Activated CD4-positive, alpha-beta memory T cell treated with anti-CD3 and anti-CD28 coated beads, Interleukin-2, amount 10 ng/mL, durations not matched to agents 7 days and 5 days (primary cell): ENCODE results near the gene SDF4. TPM values are rescaled to one million over a fixed set of nuclear protein-coding genes. Genes with fewer than 3 reads are reported as not detected.

ENCODE experiments used
- CTCF ChIA-PET: fragments of 350-600 bp; sonication (Branson Sonifier 250); formaldehyde crosslinking; loops from one replicate; lab custom pipeline; 2021; ENCODE audit warnings: antibody characterized with exemption, inconsistent platforms; lab: Charles Lee
- POLR2A ChIA-PET: fragments of 350-600 bp; sonication (Branson Sonifier 250); formaldehyde crosslinking; loops from one replicate; lab custom pipeline; 2021; ENCODE audit warnings: antibody characterized with exemption; lab: Charles Lee
- DNase-seq: peaks from one replicate; pipeline ENCODE4 v3.0.0-alpha.2; 2020
- H3K27ac Mint-ChIP-seq: one replicate; pipeline ENCODE4 v1.8.0; 2021; ENCODE audit warnings: mild to moderate bottlenecking, mixed read lengths
- H3K27me3 Mint-ChIP-seq: one replicate; pipeline ENCODE4 v1.8.0; 2021; ENCODE audit warnings: mixed read lengths
- H3K36me3 Mint-ChIP-seq: one replicate; pipeline ENCODE4 v1.8.0; 2021; ENCODE audit warnings: low read depth, mixed read lengths
- H3K4me1 Mint-ChIP-seq: one replicate; pipeline ENCODE4 v1.8.0; 2021; ENCODE audit warnings: mixed read lengths
- H3K4me3 Mint-ChIP-seq: one replicate; pipeline ENCODE4 v1.8.0; 2021; ENCODE audit warnings: mild to moderate bottlenecking, mixed read lengths
- H3K9me3 Mint-ChIP-seq: one replicate; pipeline ENCODE4 v1.8.0; 2021; ENCODE audit warnings: mixed read lengths
- total RNA-seq, 2 experiments: library from RNA; stranded (reverse); gene quantifications; one replicate each; pipeline ENCODE4 v1.2.3, GENCODE V29; 2021

Gene SDF4
- total RNA-seq, 2 experiments from 2014 or later = 181 TPM

DNA sequence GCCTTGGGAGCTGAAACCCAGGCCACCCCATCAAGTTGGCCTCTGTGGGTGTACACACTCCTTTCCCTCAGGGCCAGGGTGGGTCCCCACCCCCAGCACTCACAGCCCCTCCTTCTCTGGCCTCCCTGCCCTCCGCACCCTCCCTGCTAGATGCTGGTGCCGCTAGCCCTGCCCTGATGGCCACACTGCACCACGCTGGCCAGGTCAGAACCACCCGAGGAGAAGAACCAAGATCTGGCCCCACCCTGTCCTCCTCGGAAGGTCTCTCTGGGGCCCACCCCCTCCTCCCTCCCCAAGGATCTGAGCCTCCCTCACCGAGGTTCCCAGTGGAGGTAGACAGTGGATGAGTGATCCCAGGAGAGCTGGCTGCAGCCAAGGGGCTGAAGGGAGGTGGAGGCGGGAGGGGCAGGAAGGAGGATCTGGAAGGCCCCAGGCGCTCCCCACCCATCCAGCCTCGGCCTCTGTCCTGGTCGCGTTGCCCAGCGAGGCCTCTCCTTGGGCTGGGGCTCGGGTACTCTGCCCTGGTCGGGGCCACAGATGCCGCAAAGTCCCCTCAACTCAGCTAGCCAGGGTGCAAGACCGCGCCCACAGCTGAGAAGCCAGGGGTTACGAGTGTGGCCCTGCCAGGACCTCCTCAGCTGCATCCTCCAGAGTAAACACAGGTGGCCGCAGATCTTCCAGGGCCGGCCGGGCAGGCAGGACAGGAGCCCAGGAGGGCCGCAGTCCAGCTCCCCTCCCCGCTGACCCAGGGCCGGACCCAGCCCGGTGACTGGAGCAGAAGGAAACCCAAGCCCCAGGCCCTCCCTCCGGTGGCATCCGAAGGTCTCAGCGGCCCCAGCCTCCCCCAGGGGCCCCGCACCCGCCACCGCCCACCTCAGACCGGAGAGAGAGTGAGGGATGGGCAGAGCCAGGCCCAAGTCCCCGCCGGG is 5.4 kb upstream of the SDF4 start:
- Mint-ChIP-seq H3K9me3 (peaks cover 3% of the 10 kb centered on the region), H3K27me3 (no peaks in the 10 kb centered on the region), H3K4me1 (peaks cover 16% of the 10 kb centered on the region), H3K4me3 (no peak overlapping the region), H3K36me3 (peaks cover 14% of the 10 kb centered on the region), H3K27ac (no peak overlapping the region)
- CTCF ChIA-PET = no interaction called here
- no peak for DNase-seq
- POLR2A ChIA-PET = interaction anchor here (2.6 kb wide), 1 partner anchor 13 kb away, joined by 7 read pairs; no protein-coding TSS in a partner anchor

DNA sequence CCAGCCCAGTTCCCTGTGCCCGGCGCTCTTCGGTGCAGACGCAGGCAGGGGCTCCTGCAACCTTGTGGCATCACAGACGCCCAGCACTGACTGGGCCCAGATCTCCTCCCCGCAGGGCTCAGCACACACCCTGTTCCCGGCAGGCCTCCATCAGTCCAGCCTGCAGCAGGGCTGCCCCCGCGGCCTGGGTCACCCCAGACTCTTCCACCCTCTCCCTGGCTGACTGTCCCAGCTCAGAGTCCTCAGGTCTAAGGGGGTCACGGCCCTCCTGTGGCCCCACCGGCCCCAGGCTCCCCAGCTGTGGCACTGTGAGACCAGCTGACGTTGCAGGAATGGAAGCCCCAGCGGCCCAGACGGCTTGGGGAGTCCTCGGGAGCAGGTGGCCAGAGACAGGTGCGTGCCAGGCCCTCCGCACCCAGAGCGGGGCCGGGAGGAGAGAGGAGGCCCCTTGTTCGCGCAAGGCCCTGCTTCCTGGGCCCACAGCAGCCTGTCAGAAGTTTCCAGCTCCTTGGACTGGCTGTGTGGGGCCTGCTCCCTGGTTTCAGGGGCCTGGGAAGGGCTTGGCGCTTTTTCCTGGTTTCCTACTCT is 4.5 kb upstream of the SDF4 start:
- Mint-ChIP-seq H3K9me3 (peaks cover 3% of the 10 kb centered on the region), H3K27me3 (no peaks in the 10 kb centered on the region), H3K27ac (no peak overlapping the region), H3K36me3 (peaks cover 16% of the 10 kb centered on the region), H3K4me3 (no peak overlapping the region), H3K4me1 (peaks cover 16% of the 10 kb centered on the region)
- CTCF ChIA-PET = no interaction called here
- POLR2A ChIA-PET = interaction anchor here (2.6 kb wide), 1 partner anchor 14 kb away, joined by 7 read pairs; no protein-coding TSS in a partner anchor
- no peak for DNase-seq

DNA sequence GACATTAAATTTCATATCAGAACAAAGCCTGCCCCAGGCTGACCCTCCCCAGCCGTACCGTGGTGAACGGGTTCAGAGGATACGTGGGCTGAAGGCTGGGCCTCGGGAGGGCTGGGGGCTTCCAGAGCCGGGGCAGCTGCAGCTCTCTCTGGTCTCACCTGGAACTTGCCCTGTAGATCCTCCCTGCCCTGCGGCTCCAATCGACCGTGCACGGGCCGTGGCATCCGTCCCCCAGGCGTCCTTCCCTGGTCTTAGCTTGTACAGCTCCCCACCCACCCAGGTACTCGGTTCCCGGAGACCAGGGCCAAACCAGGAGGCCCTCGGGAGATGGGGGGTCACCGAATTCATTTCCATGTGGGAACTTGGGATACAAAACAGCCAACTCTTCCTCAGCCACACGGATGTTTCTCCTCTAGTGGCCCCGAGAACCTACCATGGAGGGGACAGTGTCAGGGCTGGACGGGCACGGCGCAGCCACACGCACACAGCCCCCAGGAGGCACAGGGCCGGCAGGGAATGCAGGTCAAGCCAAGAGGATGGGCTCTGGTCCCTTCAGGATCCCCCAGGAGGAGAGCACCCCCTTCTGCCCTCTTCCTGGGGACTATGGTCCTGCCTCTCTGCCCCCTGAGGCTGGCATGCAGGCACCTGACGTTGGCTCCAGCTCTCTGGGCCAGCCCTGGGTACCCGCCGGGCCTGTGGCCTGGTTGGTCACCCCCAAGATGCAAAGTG is 3.4 kb upstream of the SDF4 start:
- Mint-ChIP-seq H3K27ac (no peak overlapping the region), H3K4me1 (peaks cover 25% of the 10 kb centered on the region), H3K27me3 (no peaks in the 10 kb centered on the region), H3K4me3 (no peak overlapping the region), H3K36me3 (peaks cover 25% of the 10 kb centered on the region), H3K9me3 (peaks cover 3% of the 10 kb centered on the region)
- ChIA-PET CTCF (no interaction called here), POLR2A (no interaction called here)
- DNase-seq = no peak

DNA sequence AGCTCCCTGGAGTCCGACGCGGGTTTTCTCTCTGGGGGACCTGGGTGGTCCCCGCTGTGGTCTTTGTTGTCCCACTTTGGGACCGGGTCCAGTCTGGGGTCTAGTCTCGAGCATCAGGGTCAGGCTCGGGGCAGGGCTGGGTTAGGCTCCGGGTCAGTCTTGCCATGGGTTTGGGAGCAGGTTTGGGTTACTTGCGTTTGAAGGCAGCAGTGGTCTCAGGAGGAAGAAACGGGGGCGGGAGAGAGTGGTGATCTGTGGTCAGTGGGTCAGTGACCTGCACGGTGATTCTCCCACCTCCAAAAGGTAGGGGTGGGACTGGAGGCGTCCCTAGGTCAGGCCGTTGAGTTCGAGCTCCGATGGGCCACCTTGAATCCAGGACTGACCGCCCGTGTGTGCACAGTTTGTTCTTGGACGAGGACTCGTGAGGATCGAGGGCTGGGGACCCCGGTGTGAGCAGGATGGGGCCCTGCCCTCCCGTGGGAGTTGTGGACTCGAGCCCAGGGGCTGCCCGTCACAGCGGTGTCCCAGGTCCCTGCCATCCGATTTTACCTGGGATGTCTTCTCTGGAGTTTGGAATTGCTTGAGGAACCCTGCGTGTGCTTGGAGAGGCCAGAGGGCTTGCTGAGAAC is 2.5 kb upstream of the SDF4 start:
- peak overlapping the region; percentile 71 for H3K4me3 Mint-ChIP-seq
- no peak for DNase-seq
- no peaks in the 10 kb centered on the region for H3K27me3 Mint-ChIP-seq
- H3K27ac Mint-ChIP-seq = no peak overlapping the region
- CTCF ChIA-PET = no interaction called here
- H3K9me3 Mint-ChIP-seq = peaks cover 3% of the 10 kb centered on the region
- H3K36me3 Mint-ChIP-seq = peaks cover 34% of the 10 kb centered on the region
- POLR2A ChIA-PET = no interaction called here
- H3K4me1 Mint-ChIP-seq = peaks cover 34% of the 10 kb centered on the region

DNA sequence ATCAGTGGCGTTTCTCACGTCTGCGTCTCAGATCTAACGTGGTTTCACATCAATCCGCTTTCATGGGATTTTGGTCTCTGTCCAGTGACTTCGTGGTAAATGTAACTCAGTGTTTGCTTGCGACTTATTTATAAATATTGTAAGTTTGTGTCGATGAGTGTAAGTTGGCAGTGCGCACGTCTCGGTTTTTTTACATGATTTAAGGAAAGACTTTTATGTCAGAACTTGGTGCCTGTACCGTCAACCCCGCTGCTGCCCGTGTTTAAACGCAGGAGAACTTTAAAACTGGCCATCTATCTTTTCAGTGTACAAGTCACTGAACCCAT is 1.7 kb upstream of the SDF4 start:
- Mint-ChIP-seq H3K27me3 (no peaks in the 10 kb centered on the region), H3K36me3 (peaks cover 40% of the 10 kb centered on the region), H3K9me3 (peaks cover 3% of the 10 kb centered on the region), H3K27ac (peak overlapping the region; percentile 71), H3K4me1 (peaks cover 37% of the 10 kb centered on the region), H3K4me3 (peak overlapping the region; percentile 71)
- ChIA-PET POLR2A (no interaction called here), CTCF (no interaction called here)
- DNase-seq = no peak

DNA sequence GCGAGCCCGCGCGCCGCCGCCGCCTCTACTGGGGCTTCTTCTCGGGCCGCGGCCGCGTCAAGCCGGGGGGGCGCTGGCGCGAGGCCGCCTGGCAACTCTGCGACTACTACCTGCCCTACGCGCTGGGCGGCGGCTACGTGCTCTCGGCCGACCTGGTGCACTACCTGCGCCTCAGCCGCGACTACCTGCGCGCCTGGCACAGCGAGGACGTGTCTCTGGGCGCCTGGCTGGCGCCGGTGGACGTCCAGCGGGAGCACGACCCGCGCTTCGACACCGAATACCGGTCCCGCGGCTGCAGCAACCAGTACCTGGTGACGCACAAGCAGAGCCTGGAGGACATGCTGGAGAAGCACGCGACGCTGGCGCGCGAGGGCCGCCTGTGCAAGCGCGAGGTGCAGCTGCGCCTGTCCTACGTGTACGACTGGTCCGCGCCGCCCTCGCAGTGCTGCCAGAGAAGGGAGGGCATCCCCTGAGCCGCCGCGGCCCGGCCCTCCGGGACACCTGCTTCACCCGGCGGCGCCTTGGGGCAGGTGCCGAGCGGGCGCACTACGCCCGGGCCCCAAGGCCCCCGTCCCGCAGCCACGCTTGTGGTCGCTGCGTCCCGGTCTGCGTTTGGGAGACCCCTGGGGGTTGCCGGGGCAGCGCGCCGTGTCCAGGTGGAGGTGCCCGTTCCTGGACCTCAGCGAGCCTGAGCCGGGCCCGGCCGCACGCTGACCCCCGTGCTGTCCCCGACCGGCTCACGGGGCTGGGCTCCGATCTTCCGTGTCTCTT is 1.2 kb upstream of the SDF4 start:
- Mint-ChIP-seq H3K9me3 (peaks cover 3% of the 10 kb centered on the region), H3K27me3 (no peaks in the 10 kb centered on the region), H3K4me1 (peaks cover 37% of the 10 kb centered on the region), H3K4me3 (peak overlapping the region; percentile 71), H3K27ac (peak overlapping the region; percentile 71), H3K36me3 (peaks cover 43% of the 10 kb centered on the region)
- CTCF ChIA-PET = interaction anchor here (3.7 kb wide), 1 partner anchor 111 kb away, joined by 47 read pairs; no protein-coding TSS in a partner anchor
- no peak for DNase-seq
- POLR2A ChIA-PET = interaction anchor here (2.8 to 3.2 kb wide), 2 partner anchors 14 to 41 kb away, joined by 16 to 19 read pairs; partner anchors contain the start of gene UBE2J2

DNA sequence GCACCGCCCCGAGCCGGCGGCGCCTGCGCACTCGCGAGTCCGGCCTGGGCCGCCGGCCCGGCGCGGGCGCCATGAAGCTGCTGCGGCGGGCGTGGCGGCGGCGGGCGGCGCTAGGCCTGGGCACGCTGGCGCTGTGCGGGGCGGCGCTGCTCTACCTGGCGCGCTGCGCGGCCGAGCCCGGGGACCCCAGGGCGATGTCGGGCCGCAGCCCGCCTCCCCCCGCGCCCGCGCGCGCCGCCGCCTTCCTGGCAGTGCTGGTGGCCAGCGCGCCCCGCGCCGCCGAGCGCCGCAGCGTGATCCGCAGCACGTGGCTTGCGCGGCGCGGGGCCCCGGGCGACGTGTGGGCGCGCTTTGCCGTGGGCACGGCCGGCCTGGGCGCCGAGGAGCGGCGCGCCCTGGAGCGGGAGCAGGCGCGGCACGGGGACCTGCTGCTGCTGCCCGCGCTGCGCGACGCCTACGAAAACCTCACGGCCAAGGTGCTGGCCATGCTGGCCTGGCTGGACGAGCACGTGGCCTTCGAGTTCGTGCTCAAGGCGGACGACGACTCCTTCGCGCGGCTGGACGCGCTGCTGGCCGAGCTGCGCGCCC is 501 bp upstream of the SDF4 start, which contains the start of gene B3GALT6:
B3GALT6 (plus strand) TSS at position 30 of the 588 bp plus-strand sequence; CDS start at position 72, 42 bp downstream.
- no peak for DNase-seq
- Mint-ChIP-seq H3K36me3 (peaks cover 47% of the 10 kb centered on the region), H3K4me3 (peak within 1 kb of the TSS; percentile 85), H3K27me3 (no peaks in the 10 kb centered on the region), H3K4me1 (peaks cover 37% of the 10 kb centered on the region), H3K27ac (peak within 1 kb of the TSS; percentile 91), H3K9me3 (peaks cover 3% of the 10 kb centered on the region)
- CTCF ChIA-PET = interaction anchor here (1.1 to 3.7 kb wide), 3 partner anchors 111 to 213 kb away, joined by 3 to 47 read pairs (median 4); no protein-coding TSS in a partner anchor
- POLR2A ChIA-PET = interaction anchor here (1.0 to 3.2 kb wide), 9 partner anchors 8 to 192 kb away, joined by 3 to 19 read pairs (median 9); partner anchors contain the start of genes TNFRSF4 and UBE2J2

DNA sequence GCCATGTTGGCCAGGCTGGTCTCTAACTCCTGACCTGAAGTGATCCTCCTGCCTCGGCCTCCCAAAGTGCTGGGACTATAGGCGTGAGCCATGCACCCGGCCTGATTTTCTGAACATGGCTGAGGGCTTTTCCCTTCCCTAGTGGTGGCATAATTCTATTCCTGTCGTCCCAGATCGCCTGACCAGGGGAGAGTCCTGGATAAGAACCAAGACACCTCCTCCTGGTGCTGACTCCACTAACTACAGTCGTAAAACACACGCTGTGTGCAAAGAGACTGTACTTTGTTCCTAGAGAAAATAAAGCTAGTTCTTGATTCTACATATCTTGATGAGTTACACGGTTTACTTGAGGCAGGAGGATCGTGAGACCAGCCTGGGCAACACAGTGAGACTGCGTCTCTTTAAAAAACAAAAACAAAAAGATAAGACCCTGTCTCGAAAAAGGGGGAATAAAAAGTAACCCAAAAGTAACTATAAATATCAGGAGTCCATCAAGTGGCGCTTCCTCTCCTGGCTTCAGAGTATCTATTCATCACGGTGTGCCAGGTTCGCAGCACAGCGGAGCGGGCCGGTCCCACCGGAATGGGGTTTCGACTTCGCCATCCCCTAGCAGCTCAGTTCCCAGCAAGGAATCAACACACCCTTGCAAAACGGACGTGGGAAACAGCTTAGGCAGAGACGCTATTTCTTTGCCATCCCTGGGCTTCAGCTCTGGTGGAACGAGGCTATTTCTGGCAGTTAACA is 973 bp downstream of the SDF4 start:
- DNase-seq = no peak
- POLR2A ChIA-PET = interaction anchor here (0.8 to 3.2 kb wide), 15 partner anchors 9 to 167 kb away, joined by 3 to 21 read pairs (median 9); partner anchors contain the start of genes TNFRSF18, TNFRSF4 and UBE2J2
- CTCF ChIA-PET = interaction anchor here (0.8 to 3.7 kb wide), 11 partner anchors 11 to 212 kb away, joined by 3 to 47 read pairs (median 3); partner anchors contain the start of gene UBE2J2
- peak overlapping the region; percentile 91 for H3K27ac Mint-ChIP-seq
- H3K36me3 Mint-ChIP-seq = peaks cover 54% of the 10 kb centered on the region
- peaks cover 3% of the 10 kb centered on the region for H3K9me3 Mint-ChIP-seq
- no peaks in the 10 kb centered on the region for H3K27me3 Mint-ChIP-seq
- H3K4me1 Mint-ChIP-seq = peaks cover 41% of the 10 kb centered on the region
- peak overlapping the region; percentile 85 for H3K4me3 Mint-ChIP-seq

DNA sequence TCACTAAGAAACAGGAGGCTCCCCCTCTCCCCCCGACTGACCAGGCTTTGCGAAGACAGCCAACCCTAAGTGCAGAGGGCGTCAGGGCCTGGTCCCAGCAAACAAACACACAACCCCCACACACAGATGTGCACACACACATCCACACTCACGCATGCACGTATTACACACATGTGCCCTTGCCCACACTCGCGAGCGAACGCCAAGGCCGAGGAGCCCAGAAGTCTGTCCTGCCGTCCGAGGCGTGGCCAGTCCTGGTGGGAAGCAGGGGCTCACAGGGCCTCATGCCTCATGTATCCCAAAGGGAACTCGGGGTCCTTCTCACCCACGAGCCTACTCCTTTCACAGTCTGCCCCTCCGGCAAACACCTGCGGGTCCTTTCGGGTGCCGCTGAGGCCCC is 2.0 kb downstream of the SDF4 start:
- no peak for DNase-seq
- H3K27ac Mint-ChIP-seq = peak overlapping the region; percentile 91
- ChIA-PET CTCF (interaction anchor here (1.1 to 3.7 kb wide), 2 partner anchors 10 to 108 kb away, joined by 3 to 47 read pairs; no protein-coding TSS in a partner anchor), POLR2A (interaction anchor here (2.0 to 3.2 kb wide), 4 partner anchors 11 to 108 kb away, joined by 11 to 19 read pairs (median 14); partner anchors contain the start of gene TNFRSF4)
- H3K36me3 Mint-ChIP-seq = peaks cover 65% of the 10 kb centered on the region
- peaks cover 44% of the 10 kb centered on the region for H3K4me1 Mint-ChIP-seq
- peak overlapping the region; percentile 85 for H3K4me3 Mint-ChIP-seq
- H3K27me3 Mint-ChIP-seq = no peaks in the 10 kb centered on the region
- peaks cover 5% of the 10 kb centered on the region for H3K9me3 Mint-ChIP-seq

DNA sequence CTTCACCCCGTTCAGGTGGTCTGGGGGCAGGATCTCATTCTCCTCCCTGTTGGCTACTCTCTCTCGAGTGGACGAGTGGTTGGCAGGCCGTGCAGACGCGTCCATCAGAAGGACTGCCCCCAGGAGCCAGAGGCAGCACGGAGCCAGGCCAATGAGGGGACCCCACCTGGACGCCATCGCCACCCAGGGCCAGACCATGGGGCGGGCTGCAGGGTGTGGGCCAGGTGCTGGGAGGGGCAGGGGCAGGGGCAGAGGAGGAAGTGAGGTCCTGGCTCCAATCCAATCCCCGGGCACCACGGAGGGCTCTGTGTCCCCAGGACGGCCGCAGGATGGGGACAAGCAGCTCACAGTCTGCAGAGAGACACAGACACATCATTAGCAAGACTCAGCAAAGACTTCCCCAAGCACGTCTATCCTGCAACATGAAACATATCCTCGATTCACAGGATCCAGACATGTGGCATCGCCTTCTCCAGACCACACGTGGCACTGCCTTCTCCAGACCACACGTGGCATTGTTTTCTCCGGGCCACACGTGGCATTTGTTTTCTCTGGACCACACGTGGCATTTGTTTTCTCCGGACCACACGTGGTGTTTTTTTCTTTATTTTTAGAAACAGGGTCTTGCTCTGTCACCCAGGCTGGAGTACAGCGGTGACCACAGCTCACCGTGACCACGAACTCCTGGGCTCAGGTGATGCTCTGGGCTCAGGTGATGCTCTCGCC is 3.0 kb downstream of the SDF4 start:
- H3K9me3 Mint-ChIP-seq = peaks cover 5% of the 10 kb centered on the region
- H3K4me3 Mint-ChIP-seq = no peak overlapping the region
- CTCF ChIA-PET = interaction anchor here (1.1 to 3.7 kb wide), 2 partner anchors 9 to 107 kb away, joined by 3 to 47 read pairs; no protein-coding TSS in a partner anchor
- H3K27me3 Mint-ChIP-seq = no peaks in the 10 kb centered on the region
- DNase-seq = no peak
- POLR2A ChIA-PET = interaction anchor here (0.6 kb wide), 1 partner anchor 33 kb away, joined by 3 read pairs; no protein-coding TSS in a partner anchor
- H3K4me1 Mint-ChIP-seq = peaks cover 34% of the 10 kb centered on the region
- no peak overlapping the region for H3K27ac Mint-ChIP-seq
- peaks cover 65% of the 10 kb centered on the region for H3K36me3 Mint-ChIP-seq
